Smooth muscle cell (in vitro differentiated cells): ENCODE results near the gene MED22. TPM values are rescaled to one million over a fixed set of nuclear protein-coding genes. Genes with fewer than 3 reads are reported as not detected.
"Not testable (repeated sequence)": the region's sequence is repeated elsewhere in the genome, so short reads cannot be mapped to it uniquely, and the experiment has no call there.

Source experiments
- DNase-seq: peaks from one replicate; lab custom pipeline; 2025; ENCODE audit not compliant: unreplicated experiment; lab: John Stamatoyannopoulos, UW
- H2AFZ ChIP-seq: fragments of 200-600 bp; sonication (generic); 2 replicates; pipeline ENCODE4 v1.6.0; 2016; ENCODE audit warnings: antibody characterized with exemption, low read depth, mild to moderate bottlenecking
- H3F3A ChIP-seq: fragments of 200-600 bp; sonication (generic); 2 replicates; pipeline ENCODE4 v1.6.0; 2017; ENCODE audit warnings: antibody characterized with exemption, low read depth
- H3K27ac ChIP-seq: fragments of 200-600 bp; sonication (generic); 2 replicates; pipeline ENCODE4 v1.5.1; 2016; ENCODE audit warnings: low read depth, mild to moderate bottlenecking
- H3K27me3 ChIP-seq: fragments of 200-600 bp; sonication (generic); 2 replicates; pipeline ENCODE4 v1.6.1; 2016; ENCODE audit warnings: low read depth, mild to moderate bottlenecking
- H3K36me3 ChIP-seq: fragments of 200-600 bp; sonication (generic); 2 replicates; pipeline ENCODE4 v1.5.1; 2016; ENCODE audit warnings: low read depth
- H3K4me1 ChIP-seq: fragments of 200-600 bp; sonication (generic); 2 replicates; pipeline ENCODE4 v1.5.1; 2016; ENCODE audit warnings: low read depth
- H3K4me2 ChIP-seq: fragments of 200-600 bp; sonication (generic); 2 replicates; pipeline ENCODE4 v1.6.0; 2016; ENCODE audit warnings: mild to moderate bottlenecking
- H3K4me3 ChIP-seq: fragments of 200-600 bp; sonication (generic); 2 replicates; pipeline ENCODE4 v1.5.1; 2016; ENCODE audit warnings: mild to moderate bottlenecking
- H3K79me2 ChIP-seq: fragments of 200-600 bp; sonication (generic); 2 replicates; pipeline ENCODE4 v1.6.0; 2016; ENCODE audit warnings: low read depth, mild to moderate bottlenecking
- H3K9ac ChIP-seq: fragments of 200-600 bp; sonication (generic); 2 replicates; pipeline ENCODE4 v1.6.0; 2016; ENCODE audit warnings: low read depth
- H3K9me3 ChIP-seq: fragments of 200-600 bp; sonication (generic); replicated peaks from 2 replicates; pipeline ENCODE4 v1.5.1; 2016; ENCODE audit warnings: low read depth
- H4K20me1 ChIP-seq: fragments of 200-600 bp; sonication (generic); 2 replicates; pipeline ENCODE4 v1.6.0; 2016; ENCODE audit warnings: low read depth
- CTCF ChIP-seq: fragments of 200-600 bp; sonication (generic); IDR thresholded peaks from 2 replicates; pipeline ENCODE4 v1.5.1; 2017; ENCODE audit warnings: borderline replicate concordance, mild to moderate bottlenecking, antibody characterized with exemption; ENCODE audit not compliant: insufficient read depth, poor library complexity, severe bottlenecking
- WGBS: methylation state at CpG from one replicate; pipeline ENCODE4 v1.1.7; 2016; ENCODE audit warnings: low lambda C conversion rate; 5-methylcytosine and 5-hydroxymethylcytosine counted together
- polyA plus RNA-seq: library from polyadenylated mRNA; unstranded; fragments of >200 nt; fragmentation: Nextera tagmentation; extraction: Ambion mirVana; gene quantifications from 2 replicates; pipeline ENCODE4 v1.2.1, GENCODE V29; 2016
- total RNA-seq: library from RNA; depleted of rRNA; stranded (reverse); fragments of >200 nt; gene quantifications from 2 replicates; pipeline ENCODE4 v1.2.3, GENCODE V29; 2014

The MED22 gene
- total and polyA plus RNA-seq, 2 experiments from 2014 or later = 9.0 to 17.9 TPM

- DNase-seq = no peak
- 93% methylated on average over 14 of the region's 14 CpGs for WGBS
- Histone ChIP-seq H3K4me1 (no peaks in the 10 kb centered on the region), H3K4me2 (no peak overlapping the region), H2AFZ (no peak overlapping the region), H4K20me1 (no peaks in the 10 kb centered on the region), H3K79me2 (no peaks in the 10 kb centered on the region), H3K27ac (no peak overlapping the region), H3K36me3 (no peaks in the 10 kb centered on the region), H3F3A (no peaks in the 10 kb centered on the region), H3K9ac (no peak overlapping the region), H3K27me3 (no peaks in the 10 kb centered on the region), H3K4me3 (no peak overlapping the region), H3K9me3 (no peaks in the 10 kb centered on the region)
- no peak for TF ChIP-seq CTCF
These were observed 25.2 kb downstream of the MED22 start for GRCh38 chr9:133322701-133323100.

- H3K9me3 ChIP-seq = no peaks in the 10 kb centered on the region
- no peak overlapping the region for H3K4me3 ChIP-seq
- no peaks in the 10 kb centered on the region for H3K79me2 ChIP-seq
- no peaks in the 10 kb centered on the region for H3K27me3 ChIP-seq
- no peaks in the 10 kb centered on the region for H3K36me3 ChIP-seq
- H3K4me1 ChIP-seq = no peaks in the 10 kb centered on the region
- no peaks in the 10 kb centered on the region for H3F3A ChIP-seq
- WGBS = 91% methylated on average over 13 of the region's 13 CpGs
- DNase-seq = no peak
- TF ChIP-seq CTCF = no peak
- no peak overlapping the region for H3K9ac ChIP-seq
- no peak overlapping the region for H3K27ac ChIP-seq
- H4K20me1 ChIP-seq = no peaks in the 10 kb centered on the region
- no peak overlapping the region for H2AFZ ChIP-seq
- no peak overlapping the region for H3K4me2 ChIP-seq
These were observed 26.5 kb downstream of the MED22 start for GRCh38 chr9:133321411-133321935.

GRCh38 chr9:133320421-133320881, 27.5 kb downstream of the MED22 start:
- no peaks in the 10 kb centered on the region for H3K27me3 ChIP-seq
- 86% methylated on average over 13 of the region's 13 CpGs for WGBS
- H4K20me1 ChIP-seq = no peaks in the 10 kb centered on the region
- no peak overlapping the region for H3K9ac ChIP-seq
- no peak for DNase-seq
- H3K9me3 ChIP-seq = no peaks in the 10 kb centered on the region
- no peak overlapping the region for H3K4me3 ChIP-seq
- H3K4me1 ChIP-seq = no peaks in the 10 kb centered on the region
- H2AFZ ChIP-seq = no peak overlapping the region
- no peak overlapping the region for H3K4me2 ChIP-seq
- H3K79me2 ChIP-seq = no peaks in the 10 kb centered on the region
- no peaks in the 10 kb centered on the region for H3K36me3 ChIP-seq
- TF ChIP-seq CTCF = no peak
- no peak overlapping the region for H3K27ac ChIP-seq
- no peaks in the 10 kb centered on the region for H3F3A ChIP-seq

- not testable (repeated sequence) for H3K4me1 ChIP-seq, H3K4me2 ChIP-seq
These were observed 30.4 kb downstream of the MED22 start for GRCh38 chr9:133317551-133317950.

More at GRCh38 chr9:133317551-133317950, 30.4 kb downstream of the MED22 start:
- H3K4me3 ChIP-seq, H4K20me1 ChIP-seq, H3K27me3 ChIP-seq, H3F3A ChIP-seq, H3K27ac ChIP-seq, H2AFZ ChIP-seq, H3K9me3 ChIP-seq, H3K79me2 ChIP-seq, H3K9ac ChIP-seq, H3K36me3 ChIP-seq, DNase-seq: not testable (repeated sequence)
- 85% methylated on average over 13 of the region's 13 CpGs for WGBS
